ENCODE measurements around the gene WWOX.

The WWOX gene

GRCh38 chr16:79074541-79074940 is 975.1 kb downstream of the WWOX start:
- Mint-ChIP-seq H3K4me1 (peaks cover 58% of the 10 kb centered on the region), H3K9me3 (no peaks in the 10 kb centered on the region), H3K36me3 (no peaks in the 10 kb centered on the region), H3K27me3 (peaks cover 2% of the 10 kb centered on the region), H3K4me3 (peak overlapping the region; percentile 44), H3K27ac (no peak overlapping the region)

- Mint-ChIP-seq H3K27ac (no peak overlapping the region), H3K27me3 (peaks cover 2% of the 10 kb centered on the region), H3K9me3 (no peaks in the 10 kb centered on the region), H3K4me3 (peak overlapping the region; percentile 45), H3K36me3 (no peaks in the 10 kb centered on the region), H3K4me1 (peaks cover 58% of the 10 kb centered on the region)
Measured at GRCh38 chr16:79074951-79075350, 975.5 kb downstream of the WWOX start.

DNA sequence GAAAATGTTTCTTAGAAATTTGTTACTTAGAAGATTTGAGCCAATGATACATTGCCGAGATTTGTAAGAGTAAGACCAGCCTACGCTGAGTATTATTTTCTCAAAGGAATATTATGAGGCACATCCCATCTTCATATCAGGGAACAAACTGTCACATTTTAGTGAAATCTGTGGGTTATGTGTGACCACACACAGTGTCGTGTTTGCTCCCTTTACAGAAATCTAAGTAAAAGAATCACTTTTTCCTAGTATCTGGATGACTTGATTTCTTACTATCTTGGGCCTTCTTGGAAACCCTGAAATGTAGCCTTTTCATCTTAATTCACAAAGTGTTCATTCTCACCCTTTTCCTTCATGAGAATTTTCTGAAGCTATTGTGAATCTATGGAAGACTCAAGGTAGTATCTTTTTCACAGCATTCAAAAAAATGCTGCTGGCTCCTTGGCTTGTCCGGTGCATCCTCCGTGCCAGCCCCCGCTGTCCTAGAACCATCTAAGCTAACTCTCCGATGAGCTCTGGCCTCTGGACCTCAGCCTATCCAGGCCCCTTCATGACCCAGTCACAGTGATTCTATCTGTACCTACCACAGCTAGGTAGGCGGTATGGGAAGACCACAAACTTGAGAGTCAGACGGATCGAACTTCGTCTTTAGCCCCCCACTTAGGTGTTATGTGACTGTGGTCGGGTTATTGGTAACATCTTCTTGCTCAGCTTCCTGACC is 976.8 kb downstream of the WWOX start:
- peak overlapping the region; percentile 28 for H3K4me3 Mint-ChIP-seq
- H3K9me3 Mint-ChIP-seq, result no peaks in the 10 kb centered on the region
- H3K36me3 Mint-ChIP-seq, result no peaks in the 10 kb centered on the region
- no peak overlapping the region for H3K27ac Mint-ChIP-seq
- peaks cover 48% of the 10 kb centered on the region for H3K4me1 Mint-ChIP-seq
- peaks cover 2% of the 10 kb centered on the region for H3K27me3 Mint-ChIP-seq

DNA sequence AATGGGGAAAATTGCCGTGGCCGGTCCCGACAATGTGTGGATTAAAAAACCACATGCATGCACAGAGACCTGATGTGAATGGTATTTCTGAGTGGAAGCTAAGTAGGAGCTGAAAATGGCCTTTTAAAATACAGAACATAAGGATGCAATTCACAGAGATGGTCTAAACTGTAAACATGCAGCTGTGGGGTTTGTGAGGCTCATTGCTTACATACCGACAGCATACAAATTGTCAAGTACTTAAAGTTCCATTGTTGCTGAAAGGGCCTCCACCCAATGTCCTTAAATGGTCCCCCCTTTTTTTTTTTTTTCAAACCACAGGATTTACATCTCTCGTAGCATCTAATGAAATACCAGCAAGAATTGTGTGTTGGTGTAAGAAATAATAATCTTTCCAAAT is 977.9 kb downstream of the WWOX start:
- no peak overlapping the region for H3K4me3 Mint-ChIP-seq
- no peak overlapping the region for H3K27ac Mint-ChIP-seq
- peaks cover 41% of the 10 kb centered on the region for H3K4me1 Mint-ChIP-seq
- peaks cover 2% of the 10 kb centered on the region for H3K27me3 Mint-ChIP-seq
- H3K9me3 Mint-ChIP-seq, result no peaks in the 10 kb centered on the region
- H3K36me3 Mint-ChIP-seq, result no peaks in the 10 kb centered on the region

- Mint-ChIP-seq H3K9me3 (no peaks in the 10 kb centered on the region), H3K4me3 (no peak overlapping the region), H3K4me1 (peaks cover 33% of the 10 kb centered on the region), H3K27ac (no peak overlapping the region), H3K27me3 (no peaks in the 10 kb centered on the region), H3K36me3 (no peaks in the 10 kb centered on the region)
Measured at GRCh38 chr16:79079656-79080420, 980.4 kb downstream of the WWOX start.

GRCh38 chr16:79081297-79082066 is 982.0 kb downstream of the WWOX start:
- no peak overlapping the region for H3K27ac Mint-ChIP-seq
- no peaks in the 10 kb centered on the region for H3K9me3 Mint-ChIP-seq
- no peaks in the 10 kb centered on the region for H3K36me3 Mint-ChIP-seq
- H3K4me3 Mint-ChIP-seq, result no peak overlapping the region
- H3K4me1 Mint-ChIP-seq, result peaks cover 20% of the 10 kb centered on the region
- H3K27me3 Mint-ChIP-seq, result no peaks in the 10 kb centered on the region

GRCh38 chr16:79082970-79083369 is 983.5 kb downstream of the WWOX start:
- no peak overlapping the region for H3K27ac Mint-ChIP-seq

DNA sequence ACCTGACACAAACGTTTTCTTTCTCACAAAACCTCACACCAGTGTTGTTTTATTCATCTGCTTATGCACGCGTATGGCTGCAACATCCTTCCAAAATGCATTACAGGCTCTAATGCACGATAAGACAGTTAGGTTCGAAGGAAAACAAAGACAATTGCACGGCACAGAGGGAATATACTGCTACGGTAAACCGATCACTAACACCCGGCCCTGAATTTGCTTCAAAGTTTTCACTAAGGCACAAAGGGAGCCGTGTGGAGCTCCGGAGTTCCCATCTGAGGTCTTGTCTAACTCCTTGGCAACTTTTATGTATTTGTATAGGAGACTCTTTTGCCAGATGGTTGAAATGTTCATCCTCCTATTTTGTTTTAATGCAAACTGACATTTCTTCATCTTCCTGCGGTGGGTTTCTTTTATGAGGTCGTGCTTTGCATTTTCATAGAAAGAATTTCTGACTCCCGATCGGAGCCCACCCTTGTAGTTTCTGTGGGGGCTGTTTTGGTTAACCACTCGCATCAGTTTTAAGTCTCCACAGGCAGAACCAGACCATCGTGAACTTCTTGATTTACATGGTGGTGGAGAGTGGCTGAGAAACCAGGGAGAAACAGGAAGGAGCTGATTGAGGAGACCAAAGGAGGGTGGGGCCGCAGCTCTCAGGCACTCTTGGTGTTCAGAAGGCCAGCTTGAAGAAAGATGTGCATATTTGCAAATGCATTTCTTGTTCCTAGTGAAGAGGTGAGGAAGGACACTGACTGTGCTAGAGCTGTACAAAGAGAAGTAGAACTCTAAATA is 984.2 kb downstream of the WWOX start:
- Mint-ChIP-seq H3K4me3 (no peak overlapping the region), H3K27me3 (no peaks in the 10 kb centered on the region), H3K9me3 (no peaks in the 10 kb centered on the region), H3K36me3 (no peaks in the 10 kb centered on the region), H3K27ac (no peak overlapping the region), H3K4me1 (peaks cover 8% of the 10 kb centered on the region)

More at GRCh38 chr16:79082970-79083369, 983.5 kb downstream of the WWOX start:
- Mint-ChIP-seq H3K4me1 (peaks cover 10% of the 10 kb centered on the region), H3K36me3 (no peaks in the 10 kb centered on the region), H3K9me3 (no peaks in the 10 kb centered on the region), H3K4me3 (no peak overlapping the region), H3K27me3 (no peaks in the 10 kb centered on the region)

DNA sequence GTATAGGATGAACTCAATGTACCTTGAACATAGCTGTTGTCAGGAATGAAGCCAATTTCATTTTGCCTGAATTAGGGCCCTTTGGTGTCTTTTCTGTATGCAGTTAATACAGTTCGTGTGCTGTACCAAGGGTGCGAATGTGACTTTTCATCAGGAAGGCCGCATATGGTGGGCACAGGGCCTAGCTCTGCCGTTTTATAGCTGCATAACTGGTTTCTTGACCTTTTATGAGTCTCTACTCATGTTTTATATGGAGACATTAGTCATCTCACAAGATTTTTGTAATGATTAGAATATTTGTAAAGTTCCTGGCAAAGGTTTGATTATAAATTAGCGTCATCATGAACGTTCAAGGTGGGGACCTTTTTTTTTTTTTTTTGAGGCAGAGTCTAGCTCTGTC is 989.5 kb downstream of the WWOX start:
- no peaks in the 10 kb centered on the region for H3K27me3 Mint-ChIP-seq
- no peaks in the 10 kb centered on the region for H3K36me3 Mint-ChIP-seq
- H3K4me1 Mint-ChIP-seq, result peaks cover 51% of the 10 kb centered on the region
- no peaks in the 10 kb centered on the region for H3K9me3 Mint-ChIP-seq
- no peak overlapping the region for H3K4me3 Mint-ChIP-seq
- H3K27ac Mint-ChIP-seq, result no peak overlapping the region

- Mint-ChIP-seq H3K36me3 (no peaks in the 10 kb centered on the region), H3K4me1 (peaks cover 55% of the 10 kb centered on the region), H3K27me3 (no peaks in the 10 kb centered on the region), H3K9me3 (no peaks in the 10 kb centered on the region), H3K4me3 (peak overlapping the region; percentile 23), H3K27ac (peak overlapping the region; percentile 64)
Measured at GRCh38 chr16:79089735-79090284, 990.4 kb downstream of the WWOX start.

- Mint-ChIP-seq H3K27me3 (no peaks in the 10 kb centered on the region), H3K4me1 (peaks cover 55% of the 10 kb centered on the region), H3K4me3 (peak overlapping the region; percentile 71), H3K9me3 (no peaks in the 10 kb centered on the region), H3K36me3 (no peaks in the 10 kb centered on the region), H3K27ac (peak overlapping the region; percentile 82)
Measured at GRCh38 chr16:79090966-79091365, 991.5 kb downstream of the WWOX start.

GRCh38 chr16:79092846-79093245 is 993.4 kb downstream of the WWOX start:
- peaks cover 61% of the 10 kb centered on the region for H3K4me1 Mint-ChIP-seq

GRCh38 chr16:79093554-79093967 is 994.1 kb downstream of the WWOX start:
- Mint-ChIP-seq H3K4me3 (peak overlapping the region; percentile 63), H3K4me1 (peaks cover 58% of the 10 kb centered on the region), H3K36me3 (no peaks in the 10 kb centered on the region)

More at GRCh38 chr16:79092846-79093245, 993.4 kb downstream of the WWOX start:
- H3K36me3 Mint-ChIP-seq, result no peaks in the 10 kb centered on the region
- H3K4me3 Mint-ChIP-seq, result peak overlapping the region; percentile 8
- no peaks in the 10 kb centered on the region for H3K9me3 Mint-ChIP-seq
- H3K27ac Mint-ChIP-seq, result no peak overlapping the region
- no peaks in the 10 kb centered on the region for H3K27me3 Mint-ChIP-seq

GRCh38 chr16:79096246-79096645 is 996.8 kb downstream of the WWOX start:
- no peaks in the 10 kb centered on the region for H3K36me3 Mint-ChIP-seq
- H3K4me3 Mint-ChIP-seq, result no peak overlapping the region
- H3K9me3 Mint-ChIP-seq, result no peaks in the 10 kb centered on the region
- peaks cover 35% of the 10 kb centered on the region for H3K4me1 Mint-ChIP-seq
- H3K27ac Mint-ChIP-seq, result no peak overlapping the region
- no peaks in the 10 kb centered on the region for H3K27me3 Mint-ChIP-seq

More at GRCh38 chr16:79093554-79093967, 994.1 kb downstream of the WWOX start:
- no peak overlapping the region for H3K27ac Mint-ChIP-seq
- H3K27me3 Mint-ChIP-seq, result no peaks in the 10 kb centered on the region
- H3K9me3 Mint-ChIP-seq, result no peaks in the 10 kb centered on the region

- Mint-ChIP-seq H3K4me1 (peaks cover 37% of the 10 kb centered on the region), H3K9me3 (no peaks in the 10 kb centered on the region), H3K4me3 (no peak overlapping the region), H3K27me3 (no peaks in the 10 kb centered on the region), H3K27ac (no peak overlapping the region), H3K36me3 (no peaks in the 10 kb centered on the region)
Measured at GRCh38 chr16:79097166-79097565, 997.7 kb downstream of the WWOX start.

Measured in activated naive CD4-positive, alpha-beta T cell treated with anti-CD3 and anti-CD28 coated beads, Interleukin-2, amount 50 U/mL, for 24 hours (primary cell).